Endothelial cell of umbilical vein (primary cell): Measurements from ENCODE around the gene CNOT4. TPM values are rescaled to one million over a fixed set of nuclear protein-coding genes. Genes with fewer than 3 reads are reported as not detected.
A peak's percentile ranks its signal among the peaks of the same experiment; 100 is the strongest.

Experiments used
- BruUV-seq: library from RNA; stranded (reverse); fragments of 400-500 nt; replicated peaks from 2 replicates; lab custom pipeline; 2021; lab: Mats Ljungman, UMichigan
- CTCF ChIA-PET: fragments of 300-600, 350-600 bp; sonication (Branson Sonifier 250); formaldehyde crosslinking; loops from one replicate; lab custom pipeline; 2021; ENCODE audit warnings: antibody characterized with exemption, inconsistent platforms; lab: Charles Lee
- POLR2A ChIA-PET: fragments of 300-600, 350-600 bp; sonication (Branson Sonifier 250); formaldehyde crosslinking; loops from one replicate; lab custom pipeline; 2021; ENCODE audit warnings: antibody characterized with exemption, inconsistent platforms; lab: Charles Lee
- DNase-seq: peaks from one replicate; pipeline ENCODE4 v3.0.0-alpha.2; 2011; ENCODE audit warnings: low read depth, low spot score
- FAIRE-seq: peaks from 2 replicates; lab custom pipeline; 2011; peaks lifted over from hg19 to GRCh38; lab: Jason Lieb, UNC
- H2AFZ ChIP-seq: 2 replicates; pipeline ENCODE4 v1.6.0; 2012; ENCODE audit warnings: low read depth, low read length, control low read depth, inconsistent platforms
- H3K27ac ChIP-seq: 2 replicates; pipeline ENCODE4 v1.5.1; 2011; ENCODE audit warnings: low read depth, mild to moderate bottlenecking, control low read depth, low read length, moderate library complexity; ENCODE audit not compliant: insufficient read depth
- H3K27me3 ChIP-seq, 2 experiments: 2 replicates each; pipeline versions ENCODE4 v1.6.0 to v1.6.1; 2011; ENCODE audit warnings: low read length in 2 of 2, mixed read lengths in 1 of 2; ENCODE audit not compliant: control insufficient read depth in 2 of 2, insufficient read depth in 2 of 2
- H3K36me3 ChIP-seq, 2 experiments: 2 replicates in 1 of 2; 3 replicates in 1 of 2; pipeline ENCODE4 v1.5.1; 2011; ENCODE audit warnings: low read length in 2 of 2, mild to moderate bottlenecking in 1 of 2, moderate library complexity in 1 of 2; ENCODE audit not compliant: control insufficient read depth in 2 of 2, insufficient read depth in 2 of 2; ENCODE audit errors: extremely low read depth in 1 of 2
- H3K4me1 ChIP-seq: 3 replicates; pipeline ENCODE4 v1.5.1; 2011; ENCODE audit warnings: mild to moderate bottlenecking, low read length; ENCODE audit not compliant: control insufficient read depth, insufficient read depth; ENCODE audit errors: extremely low read depth
- H3K4me2 ChIP-seq: 2 replicates; pipeline ENCODE4 v1.6.1; 2011; ENCODE audit warnings: low read length, control low read depth, mixed read lengths; ENCODE audit not compliant: insufficient read depth
- H3K4me3 ChIP-seq, 3 experiments: fragments of 200-600 bp in 1 of 3; sonication (generic), shearing (Covaris generic) in 1 of 3; replicated peaks in 1 of 3; 2 replicates each; pipeline ENCODE4 v1.5.1; 2011 to 2016; ENCODE audit warnings: control low read depth in 3 of 3, low read length in 3 of 3, mild to moderate bottlenecking in 2 of 3, inconsistent platforms in 1 of 3, low read depth in 1 of 3, moderate library complexity in 1 of 3; ENCODE audit not compliant: insufficient read depth in 1 of 3
- H3K79me2 ChIP-seq: 2 replicates; pipeline ENCODE4 v1.6.0; 2012; ENCODE audit warnings: low read length, inconsistent platforms; ENCODE audit not compliant: control insufficient read depth, insufficient read depth
- H3K9ac ChIP-seq: replicated peaks from 2 replicates; pipeline ENCODE3; 2011; ENCODE audit warnings: low read length, control low read depth; ENCODE audit not compliant: insufficient read depth; ENCODE audit errors: extremely low read depth
- H3K9me1 ChIP-seq: replicated peaks from 3 replicates; pipeline ENCODE4 v1.6.0; 2011; ENCODE audit warnings: mild to moderate bottlenecking, low read length; ENCODE audit not compliant: control insufficient read depth, insufficient read depth; ENCODE audit errors: extremely low read depth
- H3K9me3 ChIP-seq: replicated peaks from 2 replicates; pipeline ENCODE4 v1.5.1; 2012; ENCODE audit warnings: low read length, inconsistent platforms; ENCODE audit not compliant: control insufficient read depth, insufficient read depth
- H4K20me1 ChIP-seq: replicated peaks from 2 replicates; pipeline ENCODE3; 2011; ENCODE audit warnings: mild to moderate bottlenecking, low read length; ENCODE audit not compliant: control insufficient read depth, insufficient read depth; ENCODE audit errors: extremely low read depth
- CTCF ChIP-seq, 2 donors: IDR thresholded peaks; 1 replicate in 1 of 2; 2 replicates in 1 of 2; pipeline ENCODE4 v1.5.1; 2011; ENCODE audit warnings: low read length in 2 of 2, mild to moderate bottlenecking in 2 of 2, moderate library complexity in 2 of 2, control low read depth in 1 of 2, inconsistent platforms in 1 of 2, low read depth in 1 of 2; ENCODE audit not compliant: insufficient read depth in 1 of 2; ENCODE audit errors: extremely low read depth in 1 of 2
- EZH2 ChIP-seq: IDR thresholded peaks from 2 replicates; pipeline ENCODE4 v1.6.1; 2012; ENCODE audit warnings: borderline replicate concordance, low read depth, mild to moderate bottlenecking, moderate library complexity, low read length, inconsistent platforms; ENCODE audit not compliant: severe bottlenecking
- FOS ChIP-seq: IDR thresholded peaks from 2 replicates; pipeline ENCODE4 v1.6.1; 2011; ENCODE audit warnings: mild to moderate bottlenecking, low read length, moderate library complexity, borderline replicate concordance; ENCODE audit not compliant: insufficient read depth
- GATA2 ChIP-seq: IDR thresholded peaks from 2 replicates; pipeline ENCODE4 v1.7.0; 2011; ENCODE audit warnings: low read depth, mild to moderate bottlenecking, moderate library complexity, mixed read lengths, low read length; ENCODE audit not compliant: insufficient read length, insufficient read depth
- JUN ChIP-seq: IDR thresholded peaks from 2 replicates; pipeline ENCODE4 v1.6.1; 2011; ENCODE audit warnings: borderline replicate concordance, low read depth; ENCODE audit not compliant: insufficient read length, insufficient read depth
- MAX ChIP-seq: IDR thresholded peaks from 2 replicates; pipeline ENCODE4 v1.6.1; 2011; ENCODE audit not compliant: insufficient read depth, insufficient read length
- MYC ChIP-seq: IDR thresholded peaks from one replicate; pipeline ENCODE4 v1.6.1; 2011; ENCODE audit warnings: mild to moderate bottlenecking, low read depth, low read length
- POLR2A ChIP-seq: IDR thresholded peaks from 2 replicates; pipeline ENCODE4 v1.6.1; 2012; ENCODE audit warnings: low read depth, mild to moderate bottlenecking, control low read depth, low read length
- POLR2AphosphoS5 ChIP-seq: IDR thresholded peaks from 2 replicates; pipeline ENCODE4 v1.6.1; 2012; ENCODE audit warnings: low read depth, mild to moderate bottlenecking, control low read depth, low read length, moderate library complexity; ENCODE audit not compliant: insufficient read depth
- dilution Hi-C: fragments of 300-500 bp; cut with MboI; formaldehyde crosslinking; loops from one replicate; pipeline ENCODE4 v1.15.0; 2019; ENCODE audit warnings: low sequenced_read_pairs; ENCODE audit not compliant: extremely low pct_ligation_motif_present
- intact Hi-C: fragments of 100-400 bp; cut with micrococcal nuclease; formaldehyde crosslinking; loops from one replicate; pipeline ENCODE4 v1.10.0; 2022
- polyA plus RNA-seq, 4 experiments: library from polyadenylated mRNA; depleted of rRNA in 3 of 4; stranded (reverse) in 3 of 4; unstranded in 1 of 4; fragments of >200 nt; gene quantifications; 2 replicates each; pipeline versions ENCODE4 v1.2.1 to v1.2.3, GENCODE V29; 2011 to 2012; ENCODE audit warnings: missing spikeins in 1 of 4
- total RNA-seq: library from RNA; stranded (reverse); gene quantifications from 2 replicates; pipeline ENCODE4 v1.2.3, GENCODE V29; 2021

CNOT4 gene
- total and polyA plus RNA-seq, 2 donors (not counting 3 experiments of a cell fraction or from before 2014, with no cell fraction given): 10.3 to 21.7 TPM

DNA sequence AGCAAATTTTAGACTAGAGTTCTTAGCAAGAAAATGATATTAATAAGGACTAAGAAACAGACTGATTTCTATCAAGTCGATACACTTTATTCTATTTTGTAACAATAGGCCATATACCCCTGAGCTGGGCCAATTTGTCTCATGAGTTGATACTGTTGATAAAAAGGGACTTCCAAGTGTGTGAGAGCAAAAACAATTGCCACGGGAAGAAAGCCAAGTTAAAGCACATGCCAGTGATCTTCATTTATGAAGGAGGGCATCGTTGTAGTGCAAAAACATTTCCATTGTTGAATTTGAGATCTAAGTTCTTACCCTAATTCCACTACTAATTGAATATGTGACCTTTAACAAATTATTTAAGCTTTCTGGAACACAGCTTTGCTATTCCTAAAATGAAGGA is 119.9 kb downstream of the CNOT4 start:
- Histone ChIP-seq H4K20me1 (no peaks in the 10 kb centered on the region), H3K4me2 (no peak overlapping the region), H3K27me3 (no peaks in the 10 kb centered on the region), H3K9me3 (no peaks in the 10 kb centered on the region), H3K4me3 (no peak overlapping the region), H2AFZ (no peak overlapping the region), H3K79me2 (no peaks in the 10 kb centered on the region), H3K27ac (no peak overlapping the region), H3K4me1 (no peaks in the 10 kb centered on the region), H3K9me1 (no peaks in the 10 kb centered on the region), H3K9ac (no peak overlapping the region), H3K36me3 (peaks cover 0 to 5% of the 10 kb centered on the region in 2 experiments)
- no TSS peak for BruUV-seq
- intact Hi-C loops (no loop called here), dilution Hi-C loops (no loop called here)
- FAIRE-seq (no peak), DNase-seq (peak; percentile 82)
- POLR2A ChIA-PET: no interaction called here
- TF ChIP-seq JUN: no peak
- no peak for TF ChIP-seq CTCF (IDR thresholded peaks at IDR 0.05; ENCODE audit: extremely low read depth in 1 of 2, insufficient read depth in 1 of 2, low read depth in 1 of 2, low read length in 2 of 2)
- TF ChIP-seq POLR2A: no peak
- TF ChIP-seq MYC: no peak
- TF ChIP-seq POLR2AphosphoS5: no peak
- TF ChIP-seq MAX: no peak
- no peak for TF ChIP-seq EZH2
- TF ChIP-seq FOS: no peak
- TF ChIP-seq GATA2: no peak
- CTCF ChIA-PET: interaction anchor here (0.9 to 2.4 kb wide), 3 partner anchors 8 to 25 kb away, joined by 3 to 8 read pairs (median 4); no protein-coding TSS in a partner anchor
